ENCODE data around the gene C1orf105.

Gene C1orf105

GRCh38 chr1:172383536-172383935, 36.9 kb upstream of the C1orf105 start:
- H3K4me3 ChIP-seq (ENCODE audit: low read depth, low read length) = no peak overlapping the region
- ChIA-PET CTCF (interaction anchor here (1.4 to 1.9 kb wide), 2 partner anchors 16 to 24 kb away, joined by 4 to 14 read pairs; no protein-coding TSS in a partner anchor), POLR2A (interaction anchor here (1.0 to 1.4 kb wide), 3 partner anchors 25 to 238 kb away, joined by 3 to 5 read pairs (median 5); no protein-coding TSS in a partner anchor)
- peak; percentile 54 for DNase-seq (ENCODE audit: low read depth, low spot score)
- TF ChIP-seq, protein P1, sequence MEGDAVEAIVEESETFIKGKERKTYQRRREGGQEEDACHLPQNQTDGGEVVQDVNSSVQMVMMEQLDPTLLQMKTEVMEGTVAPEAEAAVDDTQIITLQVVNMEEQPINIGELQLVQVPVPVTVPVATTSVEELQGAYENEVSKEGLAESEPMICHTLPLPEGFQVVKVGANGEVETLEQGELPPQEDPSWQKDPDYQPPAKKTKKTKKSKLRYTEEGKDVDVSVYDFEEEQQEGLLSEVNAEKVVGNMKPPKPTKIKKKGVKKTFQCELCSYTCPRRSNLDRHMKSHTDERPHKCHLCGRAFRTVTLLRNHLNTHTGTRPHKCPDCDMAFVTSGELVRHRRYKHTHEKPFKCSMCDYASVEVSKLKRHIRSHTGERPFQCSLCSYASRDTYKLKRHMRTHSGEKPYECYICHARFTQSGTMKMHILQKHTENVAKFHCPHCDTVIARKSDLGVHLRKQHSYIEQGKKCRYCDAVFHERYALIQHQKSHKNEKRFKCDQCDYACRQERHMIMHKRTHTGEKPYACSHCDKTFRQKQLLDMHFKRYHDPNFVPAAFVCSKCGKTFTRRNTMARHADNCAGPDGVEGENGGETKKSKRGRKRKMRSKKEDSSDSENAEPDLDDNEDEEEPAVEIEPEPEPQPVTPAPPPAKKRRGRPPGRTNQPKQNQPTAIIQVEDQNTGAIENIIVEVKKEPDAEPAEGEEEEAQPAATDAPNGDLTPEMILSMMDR (IDR thresholded peaks at IDR 0.05; ENCODE audit: insufficient read depth, low read length, missing control alignments) = no peak

DNA sequence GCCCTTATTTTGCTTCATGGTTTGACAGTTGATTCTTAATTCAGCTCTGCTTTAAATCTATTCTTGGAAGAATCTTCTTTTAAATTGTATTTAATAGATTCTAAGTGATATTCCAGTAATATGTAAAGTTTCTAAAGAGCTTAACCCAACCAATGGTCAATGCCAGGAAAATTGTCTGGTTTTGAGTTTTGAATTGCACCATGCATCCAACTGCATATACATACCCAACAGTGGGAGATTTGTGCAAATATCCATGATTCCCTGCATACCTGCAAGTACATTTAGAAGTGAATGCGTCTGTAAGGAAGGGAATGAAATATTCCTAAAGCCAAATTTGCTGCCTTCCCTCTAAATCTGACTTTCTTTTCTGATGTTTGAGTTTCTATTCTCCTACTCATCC, 35.8 kb upstream of the C1orf105 start:
- ChIA-PET CTCF (interaction anchor here (0.9 to 1.9 kb wide), 4 partner anchors 8 to 25 kb away, joined by 3 to 14 read pairs (median 4); no protein-coding TSS in a partner anchor), POLR2A (interaction anchor here (1.2 to 1.4 kb wide), 3 partner anchors 10 to 115 kb away, joined by 3 to 5 read pairs (median 5); no protein-coding TSS in a partner anchor)
- DNase-seq (ENCODE audit: low read depth, low spot score) = no peak
- TF ChIP-seq, protein P1 (IDR thresholded peaks at IDR 0.05; ENCODE audit: insufficient read depth, low read length, missing control alignments) = no peak
- H3K4me3 ChIP-seq (ENCODE audit: low read depth, low read length) = no peak overlapping the region

DNA sequence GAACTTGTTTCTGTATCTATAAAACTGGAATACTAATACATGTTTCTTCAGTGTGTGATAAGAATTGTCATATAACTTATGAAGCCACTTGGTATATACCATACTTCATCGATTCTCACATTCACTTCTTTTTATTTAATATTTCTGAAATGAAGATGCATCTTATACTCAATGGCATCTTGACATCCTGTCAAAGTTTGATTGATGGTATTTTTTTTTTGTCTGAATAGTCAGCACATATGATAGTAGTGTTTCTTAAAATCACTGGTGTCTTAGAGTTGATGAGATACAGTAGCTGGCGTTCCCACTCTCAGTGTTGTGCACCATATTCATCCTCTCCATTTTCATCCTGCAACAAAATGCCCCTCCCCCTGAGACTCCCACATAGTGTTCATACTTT, 34.4 kb upstream of the C1orf105 start:
- POLR2A ChIA-PET = no interaction called here
- TF ChIP-seq, protein P1 (IDR thresholded peaks at IDR 0.05; ENCODE audit: insufficient read depth, low read length, missing control alignments) = no peak
- no peak overlapping the region for H3K4me3 ChIP-seq (ENCODE audit: low read depth, low read length)
- no peak for DNase-seq (ENCODE audit: low read depth, low spot score)
- CTCF ChIA-PET = interaction anchor here (0.9 kb wide), 1 partner anchor 13 kb away, joined by 3 read pairs; no protein-coding TSS in a partner anchor

GRCh38 chr1:172388490-172388889, 32.0 kb upstream of the C1orf105 start:
- DNase-seq (ENCODE audit: low read depth, low spot score) = no peak
- H3K4me3 ChIP-seq (ENCODE audit: low read depth, low read length) = no peak overlapping the region
- ChIA-PET CTCF (interaction anchor here (1.2 kb wide), 1 partner anchor 298 kb away, joined by 3 read pairs; no protein-coding TSS in a partner anchor), POLR2A (no interaction called here)
- TF ChIP-seq, protein P1 (IDR thresholded peaks at IDR 0.05; ENCODE audit: insufficient read depth, low read length, missing control alignments) = no peak

DNA sequence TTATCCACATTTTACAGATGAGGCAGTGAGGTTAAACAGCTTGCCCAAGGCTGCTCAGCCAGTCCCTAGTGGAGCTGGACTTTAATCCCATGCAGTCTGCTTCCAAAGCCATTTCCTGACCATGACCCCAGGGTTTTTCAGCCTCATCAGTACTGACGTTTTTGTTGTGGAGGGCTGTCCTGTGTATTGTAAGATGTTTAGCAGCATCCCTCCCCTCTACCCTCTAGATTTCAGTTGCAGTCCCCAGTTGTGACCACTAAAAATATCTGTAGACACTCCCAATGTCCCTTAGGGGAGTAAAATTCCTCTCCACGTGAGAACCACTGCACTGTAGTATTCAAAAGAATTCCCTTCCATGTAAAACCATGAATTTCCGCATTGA, 30.2 kb upstream of the C1orf105 start:
- DNase-seq (ENCODE audit: low read depth, low spot score) = no peak
- ChIA-PET POLR2A (interaction anchor here (1.0 to 1.1 kb wide), 2 partner anchors 244 to 247 kb away, joined by 3 to 4 read pairs; no protein-coding TSS in a partner anchor), CTCF (interaction anchor here (1.2 to 1.8 kb wide), 2 partner anchors 9 to 387 kb away, joined by 3 to 4 read pairs; no protein-coding TSS in a partner anchor)
- TF ChIP-seq, protein P1 (IDR thresholded peaks at IDR 0.05; ENCODE audit: insufficient read depth, low read length, missing control alignments) = no peak
- no peak overlapping the region for H3K4me3 ChIP-seq (ENCODE audit: low read depth, low read length)

GRCh38 chr1:172390683-172391551, 29.6 kb upstream of the C1orf105 start:
- ChIA-PET CTCF (interaction anchor here (1.2 to 2.0 kb wide), 4 partner anchors 8 to 388 kb away, joined by 3 to 5 read pairs (median 4); no protein-coding TSS in a partner anchor), POLR2A (interaction anchor here (1.0 to 1.1 kb wide), 2 partner anchors 245 to 248 kb away, joined by 3 to 4 read pairs; no protein-coding TSS in a partner anchor)
- no peak overlapping the region for H3K4me3 ChIP-seq (ENCODE audit: low read depth, low read length)
- DNase-seq (ENCODE audit: low read depth, low spot score) = no peak
- TF ChIP-seq, protein P1 (IDR thresholded peaks at IDR 0.05; ENCODE audit: insufficient read depth, low read length, missing control alignments) = no peak

Data from AG04449 (cell line).